A673 (cell line): ENCODE measurements around the gene CNPY1.

Source experiments
- EZH2 ChIP-seq: fragments of 200-600 bp; sonication (generic); IDR thresholded peaks from 2 replicates; pipeline ENCODE4 v1.6.1; 2017; ENCODE audit warnings: borderline replicate concordance, low read depth, mild to moderate bottlenecking, mixed read lengths, antibody characterized with exemption, low read length; ENCODE audit not compliant: poor library complexity, severe bottlenecking
- TF ChIP-seq, protein P1 (sequence below): fragments of 300-800, 200-600 bp; sonication (generic); conservative IDR thresholded peaks from 2 replicates; pipeline ENCODE4 v1.5.1; 2017; ENCODE audit warnings: low read depth, mild to moderate bottlenecking, antibody characterized with exemption, low read length, moderate library complexity, mixed read lengths

DNA sequence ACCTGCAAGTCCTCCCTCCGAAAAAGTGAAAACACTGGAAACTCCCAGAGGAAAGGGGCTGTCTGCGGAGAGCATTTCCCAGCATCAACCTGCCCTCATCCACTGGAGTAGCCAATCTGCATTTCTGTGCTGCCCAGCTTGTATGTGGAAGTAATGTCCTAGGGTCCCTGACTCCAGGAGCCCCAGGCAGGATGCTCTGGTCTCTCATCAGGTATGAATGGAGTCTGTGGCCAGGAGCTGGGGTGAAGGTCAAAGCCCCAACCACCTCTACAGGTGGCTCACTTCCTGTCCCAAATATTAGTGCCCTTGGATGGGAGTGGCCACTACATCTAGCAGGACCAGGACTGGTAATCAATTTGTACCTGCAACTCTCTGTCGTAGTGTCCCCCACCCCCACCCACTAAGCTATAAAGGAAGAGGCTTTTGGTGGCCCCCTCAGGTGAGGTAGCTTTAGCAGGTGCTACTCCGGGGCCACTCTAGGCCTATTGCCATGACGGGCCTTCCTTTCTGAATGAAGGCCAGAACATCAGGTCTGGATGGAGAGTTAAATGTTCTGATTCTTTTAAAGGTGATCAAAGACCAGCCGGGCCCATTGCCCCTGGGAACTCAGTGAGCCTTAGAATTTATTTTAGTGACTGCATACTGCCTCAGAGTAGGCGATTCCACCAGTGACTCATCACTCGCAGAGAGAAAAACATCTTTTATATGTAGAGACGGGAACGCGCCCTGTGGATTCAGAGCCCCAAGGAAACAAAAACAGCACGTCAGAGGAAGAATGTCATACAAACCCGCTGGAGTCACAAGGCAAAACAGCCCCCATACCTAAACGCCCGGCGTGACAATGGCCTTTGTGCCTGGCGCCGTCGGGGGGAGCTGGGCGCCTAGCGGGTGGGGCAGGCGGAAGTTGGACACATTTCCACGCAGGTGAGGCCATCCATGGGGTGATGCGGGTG is 75.4 kb downstream of the CNPY1 start:
- TF ChIP-seq, protein P1, sequence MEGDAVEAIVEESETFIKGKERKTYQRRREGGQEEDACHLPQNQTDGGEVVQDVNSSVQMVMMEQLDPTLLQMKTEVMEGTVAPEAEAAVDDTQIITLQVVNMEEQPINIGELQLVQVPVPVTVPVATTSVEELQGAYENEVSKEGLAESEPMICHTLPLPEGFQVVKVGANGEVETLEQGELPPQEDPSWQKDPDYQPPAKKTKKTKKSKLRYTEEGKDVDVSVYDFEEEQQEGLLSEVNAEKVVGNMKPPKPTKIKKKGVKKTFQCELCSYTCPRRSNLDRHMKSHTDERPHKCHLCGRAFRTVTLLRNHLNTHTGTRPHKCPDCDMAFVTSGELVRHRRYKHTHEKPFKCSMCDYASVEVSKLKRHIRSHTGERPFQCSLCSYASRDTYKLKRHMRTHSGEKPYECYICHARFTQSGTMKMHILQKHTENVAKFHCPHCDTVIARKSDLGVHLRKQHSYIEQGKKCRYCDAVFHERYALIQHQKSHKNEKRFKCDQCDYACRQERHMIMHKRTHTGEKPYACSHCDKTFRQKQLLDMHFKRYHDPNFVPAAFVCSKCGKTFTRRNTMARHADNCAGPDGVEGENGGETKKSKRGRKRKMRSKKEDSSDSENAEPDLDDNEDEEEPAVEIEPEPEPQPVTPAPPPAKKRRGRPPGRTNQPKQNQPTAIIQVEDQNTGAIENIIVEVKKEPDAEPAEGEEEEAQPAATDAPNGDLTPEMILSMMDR, result no peak
- no peak for TF ChIP-seq EZH2
